H1 (cell line): ENCODE data around the gene CXCL6. TPM values are rescaled to one million over a fixed set of nuclear protein-coding genes. Genes with fewer than 3 reads are reported as not detected.

Experiments used
- CTCF ChIA-PET: fragments of 300-600 bp; sonication (Branson Sonifier 250); formaldehyde crosslinking; loops from one replicate; lab custom pipeline; 2021; ENCODE audit not compliant: partially characterized antibody; lab: Charles Lee
- POLR2A ChIA-PET: fragments of 300-600 bp; sonication (Branson Sonifier 250); formaldehyde crosslinking; loops from one replicate; lab custom pipeline; 2021; ENCODE audit warnings: inconsistent platforms; ENCODE audit not compliant: partially characterized antibody; lab: Charles Lee
- DNase-seq, 2 experiments: peaks; one replicate each; pipeline versions ENCODE4 v3.0.0 to v3.0.0-alpha.2; 2010 to 2022; ENCODE audit warnings: low spot score in 2 of 2, low read depth in 1 of 2, mixed read lengths in 1 of 2
- FAIRE-seq: peaks from 2 replicates; lab custom pipeline; 2011; peaks lifted over from hg19 to GRCh38; lab: Jason Lieb, UNC
- H2AFZ ChIP-seq: 2 replicates; pipeline ENCODE4 v1.8.1; 2012; ENCODE audit warnings: low read length, inconsistent platforms
- H2AK5ac ChIP-seq: 2 replicates; pipeline ENCODE4 v1.6.1; 2013; ENCODE audit warnings: low read depth, low read length
- H2BK120ac ChIP-seq: replicated peaks from 2 replicates; pipeline ENCODE3; 2013; ENCODE audit warnings: low read depth, low read length, inconsistent platforms
- H2BK12ac ChIP-seq: 2 replicates; pipeline ENCODE4 v1.6.1; 2013; ENCODE audit warnings: low read depth, low read length
- H2BK15ac ChIP-seq: 2 replicates; pipeline ENCODE4 v1.6.1; 2013; ENCODE audit warnings: low read length
- H2BK20ac ChIP-seq: 2 replicates; pipeline ENCODE4 v1.6.1; 2013; ENCODE audit warnings: low read length
- H2BK5ac ChIP-seq: 2 replicates; pipeline ENCODE4 v1.6.1; 2013; ENCODE audit warnings: low read depth, low read length
- H3K14ac ChIP-seq: 2 replicates; pipeline ENCODE4 v1.6.1; 2013; ENCODE audit warnings: inconsistent platforms; ENCODE audit not compliant: insufficient read length
- H3K18ac ChIP-seq: 2 replicates; pipeline ENCODE4 v1.6.1; 2013; ENCODE audit warnings: low read length; ENCODE audit errors: extremely low read depth
- H3K23ac ChIP-seq: 2 replicates; pipeline ENCODE4 v1.6.1; 2013; ENCODE audit warnings: inconsistent platforms; ENCODE audit not compliant: insufficient read length
- H3K23me2 ChIP-seq: 2 replicates; pipeline ENCODE4 v1.6.1; 2013; ENCODE audit warnings: low read depth, low read length
- H3K27ac ChIP-seq: 2 replicates; pipeline ENCODE4 v1.6.1; 2011; ENCODE audit warnings: low read depth, low read length, inconsistent platforms
- H3K27me3 ChIP-seq, 4 experiments: replicated peaks in 1 of 4; 1 replicate in 1 of 4; 2 replicates in 3 of 4; pipeline versions ENCODE4 v1.6.1 to v1.8.1; 2011 to 2013; ENCODE audit warnings: low read length in 3 of 4, mild to moderate bottlenecking in 3 of 4, inconsistent platforms in 2 of 4, mixed read lengths in 2 of 4, moderate library complexity in 1 of 4; ENCODE audit not compliant: control insufficient read depth in 3 of 4, insufficient read depth in 3 of 4; ENCODE audit errors: extremely low read depth in 1 of 4
- H3K36me3 ChIP-seq, 4 experiments: 2 replicates each; pipeline versions ENCODE4 v1.6.1 to v1.8.1; 2011 to 2013; ENCODE audit warnings: mild to moderate bottlenecking in 4 of 4, low read length in 3 of 4, moderate library complexity in 2 of 4, control low read depth in 1 of 4, inconsistent platforms in 1 of 4; ENCODE audit not compliant: insufficient read depth in 4 of 4, control insufficient read depth in 2 of 4
- H3K4ac ChIP-seq: replicated peaks from 2 replicates; pipeline ENCODE3; 2013; ENCODE audit warnings: low read length, low read depth, mixed read lengths, inconsistent platforms; ENCODE audit not compliant: insufficient read length
- H3K4me1 ChIP-seq, 4 experiments: replicated peaks in 1 of 4; 1 replicate in 1 of 4; 2 replicates in 3 of 4; pipeline versions ENCODE4 v1.6.1 to v1.8.1; 2011 to 2013; ENCODE audit warnings: low read length in 3 of 4, inconsistent platforms in 2 of 4, mixed read lengths in 1 of 4; ENCODE audit not compliant: insufficient read depth in 4 of 4, control insufficient read depth in 3 of 4
- H3K4me2 ChIP-seq, 2 experiments: 2 replicates each; pipeline versions ENCODE4 v1.6.1 to v1.8.1; 2011 to 2013; ENCODE audit warnings: low read depth in 2 of 2, low read length in 2 of 2, control low read depth in 1 of 2, inconsistent platforms in 1 of 2, mild to moderate bottlenecking in 1 of 2; ENCODE audit not compliant: insufficient read depth in 1 of 2
- H3K4me3 ChIP-seq, 4 experiments: fragments of 200-600, 300-600 bp in 1 of 4; sonication (generic), shearing (Covaris generic), sonication (Bioruptor Twin) in 1 of 4; 2 replicates each; pipeline versions ENCODE4 v1.5.1 to v1.8.1; 2011 to 2016; ENCODE audit warnings: low read length in 4 of 4, low read depth in 3 of 4, control low read depth in 2 of 4, inconsistent platforms in 2 of 4, mild to moderate bottlenecking in 2 of 4, mixed read lengths in 1 of 4, moderate library complexity in 1 of 4; ENCODE audit not compliant: insufficient read depth in 2 of 4; ENCODE audit errors: extremely low read depth in 1 of 4
- H3K56ac ChIP-seq: replicated peaks from 2 replicates; pipeline ENCODE3; 2013; ENCODE audit warnings: low read depth, mild to moderate bottlenecking, mixed read lengths, low read length, inconsistent platforms; ENCODE audit not compliant: insufficient read length
- H3K79me1 ChIP-seq: 2 replicates; pipeline ENCODE4 v1.6.1; 2013; ENCODE audit warnings: low read depth, low read length, control low read depth
- H3K79me2 ChIP-seq, 2 experiments: 2 replicates each; pipeline versions ENCODE4 v1.6.1 to v1.8.1; 2012 to 2013; ENCODE audit warnings: low read length in 2 of 2, mild to moderate bottlenecking in 2 of 2, inconsistent platforms in 1 of 2; ENCODE audit not compliant: insufficient read depth in 2 of 2, control insufficient read depth in 1 of 2
- H3K9ac ChIP-seq, 4 experiments: replicated peaks in 1 of 4; 1 replicate in 1 of 4; 2 replicates in 3 of 4; pipeline versions ENCODE4 v1.6.1 to v1.8.1; 2011 to 2013; ENCODE audit warnings: low read depth in 3 of 4, low read length in 3 of 4, control low read depth in 2 of 4, mild to moderate bottlenecking in 2 of 4, moderate library complexity in 2 of 4, inconsistent platforms in 1 of 4; ENCODE audit errors: extremely low read depth in 1 of 4
- H3K9me3 ChIP-seq, 2 experiments: 2 replicates each; pipeline versions ENCODE4 v1.6.1 to v1.8.1; 2012 to 2013; ENCODE audit warnings: mild to moderate bottlenecking in 2 of 2, moderate library complexity in 2 of 2, control low read depth in 1 of 2, inconsistent platforms in 1 of 2, low read depth in 1 of 2, low read length in 1 of 2, mixed read lengths in 1 of 2; ENCODE audit not compliant: insufficient read depth in 2 of 2
- H4K20me1 ChIP-seq, 2 experiments: replicated peaks in 1 of 2; 2 replicates each; pipeline versions ENCODE3 to v1.8.1; 2011 to 2013; ENCODE audit warnings: inconsistent platforms in 2 of 2, low read length in 2 of 2, mild to moderate bottlenecking in 1 of 2; ENCODE audit not compliant: insufficient read depth in 2 of 2, control insufficient read depth in 1 of 2
- H4K5ac ChIP-seq: 2 replicates; pipeline ENCODE4 v1.6.1; 2013; ENCODE audit warnings: low read length, low read depth, mixed read lengths, inconsistent platforms; ENCODE audit not compliant: insufficient read length
- H4K8ac ChIP-seq: 2 replicates; pipeline ENCODE4 v1.8.0; 2013; ENCODE audit warnings: mild to moderate bottlenecking, moderate library complexity, low read length, inconsistent platforms; ENCODE audit not compliant: insufficient read depth; ENCODE audit errors: extremely low read depth
- H4K91ac ChIP-seq: replicated peaks from 2 replicates; pipeline ENCODE3; 2013; ENCODE audit warnings: low read length, mixed read lengths, inconsistent platforms; ENCODE audit not compliant: insufficient read length
- CBX5 ChIP-seq: fragments of 300-800, 300-1000 bp; sonication (generic); IDR thresholded peaks from 2 replicates; pipeline ENCODE4 v1.7.1; 2016; ENCODE audit warnings: antibody characterized with exemption, low read length, low read depth
- FOSL1 ChIP-seq: IDR thresholded peaks from 2 replicates; pipeline ENCODE4 v1.6.1; 2011; ENCODE audit warnings: mild to moderate bottlenecking, low read depth, low read length, moderate library complexity; ENCODE audit not compliant: insufficient read depth
- HDAC2 ChIP-seq, 2 experiments: fragments of 300-600 bp in 1 of 2; sonication (generic) in 1 of 2; IDR thresholded peaks; 2 replicates each; pipeline ENCODE4 v1.6.1; 2011 to 2012; ENCODE audit warnings: low read depth in 2 of 2, low read length in 2 of 2, mild to moderate bottlenecking in 2 of 2, moderate library complexity in 2 of 2, borderline replicate concordance in 1 of 2, inconsistent platforms in 1 of 2
- RNF2 ChIP-seq: fragments of 200-900, 300-1000 bp; sonication (generic); IDR thresholded peaks from 2 replicates; pipeline ENCODE4 v1.7.1; 2016; ENCODE audit warnings: borderline replicate concordance, low read depth, mild to moderate bottlenecking, antibody characterized with exemption, low read length; ENCODE audit not compliant: poor library complexity, severe bottlenecking; ENCODE audit errors: missing control alignments
- TEAD4 ChIP-seq: IDR thresholded peaks from 2 replicates; pipeline ENCODE4 v1.6.1; 2012; ENCODE audit warnings: low read depth, low read length, inconsistent platforms, mixed read lengths
- WGBS, 2 experiments: shearing (Covaris generic) in 1 of 2; methylation state at CpG; one replicate each; pipeline versions ENCODE4 v1.1.6 to v1.1.7; 2013 to 2015; ENCODE audit warnings: low lambda C conversion rate in 2 of 2, mixed read lengths in 2 of 2, inconsistent platforms in 1 of 2, low coverage in 1 of 2, missing lambda C conversion rate in 1 of 2; ENCODE audit not compliant: insufficient replicate concordance in 2 of 2, insufficient coverage in 1 of 2, insufficient read length in 1 of 2; ENCODE audit errors: extremely low coverage in 1 of 2, missing lambda C conversion rate in 1 of 2; 5-methylcytosine and 5-hydroxymethylcytosine counted together
- polyA plus RNA-seq, 7 experiments: library from polyadenylated mRNA; depleted of rRNA in 3 of 7; stranded (reverse) in 5 of 7; unstranded in 2 of 7; fragments of >200 nt in 5 of 7; fragments of 200-250 nt in 2 of 7; gene quantifications; 1 replicate in 5 of 7; 2 replicates in 1 of 7; 4 replicates in 1 of 7; pipeline versions ENCODE4 v1.2.1 to v1.2.3, GENCODE V29; 2011 to 2013; ENCODE audit warnings: missing spikeins in 2 of 7, mixed read lengths in 2 of 7
- total RNA-seq: library from RNA; stranded (reverse); fragmentation: NEBNext Ultra II Directional; extraction: Animal tissue kit (Norgen Biotek cat#: 25700); gene quantifications from 2 replicates; pipeline ENCODE4 v1.2.1, GENCODE V29; 2021
- TF ChIP-seq, protein P1 (sequence below): IDR thresholded peaks from 2 replicates; pipeline ENCODE4 v1.6.1; 2011; ENCODE audit warnings: low read length, improper control_type of control experiment

Gene CXCL6
- total and polyA plus RNA-seq, 2 of the 8 experiments (the other 6 are each of a cell fraction or from before 2014, with no cell fraction given) = 6.3 to 8.0 TPM

GRCh38 chr4:73860181-73860580 is 23.7 kb downstream of the CXCL6 start:
- Histone ChIP-seq H4K8ac (no peak overlapping the region), H2AFZ (no peak overlapping the region), H2BK120ac (no peak overlapping the region), H3K79me1 (no peaks in the 10 kb centered on the region), H3K14ac (no peak overlapping the region), H4K5ac (no peak overlapping the region), H3K36me3 (no peaks in the 10 kb centered on the region), H3K23ac (no peak overlapping the region), H3K4me2 (no peak overlapping the region), H2BK12ac (no peak overlapping the region), H3K27me3 (no peaks in the 10 kb centered on the region), H4K91ac (no peak overlapping the region), H3K4me3 (no peak overlapping the region), H3K9ac (no peak overlapping the region), H3K56ac (no peak overlapping the region), H3K4ac (no peak overlapping the region), H3K79me2 (no peaks in the 10 kb centered on the region), H3K27ac (no peak overlapping the region), H4K20me1 (no peaks in the 10 kb centered on the region), H3K23me2 (no peaks in the 10 kb centered on the region), H2AK5ac (no peak overlapping the region), H3K4me1 (no peaks in the 10 kb centered on the region), H3K18ac (no peak overlapping the region), H2BK20ac (no peak overlapping the region), H2BK5ac (no peak overlapping the region), H3K9me3 (no peaks in the 10 kb centered on the region), H2BK15ac (no peak overlapping the region)
- ChIA-PET POLR2A (no interaction called here), CTCF (interaction anchor here (0.8 to 1.8 kb wide), 7 partner anchors 10 to 548 kb away, joined by 3 to 5 read pairs (median 4); no protein-coding TSS in a partner anchor)
- WGBS, 2 experiments = 66% methylated on average over 4 of the region's 4 CpGs; no CpG with 5 or more reads in 1 of the 2 experiments
- no peak for TF ChIP-seq RNF2
- no peak for TF ChIP-seq FOSL1
- TF ChIP-seq CBX5 = no peak
- no peak for TF ChIP-seq HDAC2 (IDR thresholded peaks at IDR 0.05; ENCODE audit: borderline replicate concordance in 1 of 2, low read depth in 2 of 2, low read length in 2 of 2)
- TF ChIP-seq, protein P1, sequence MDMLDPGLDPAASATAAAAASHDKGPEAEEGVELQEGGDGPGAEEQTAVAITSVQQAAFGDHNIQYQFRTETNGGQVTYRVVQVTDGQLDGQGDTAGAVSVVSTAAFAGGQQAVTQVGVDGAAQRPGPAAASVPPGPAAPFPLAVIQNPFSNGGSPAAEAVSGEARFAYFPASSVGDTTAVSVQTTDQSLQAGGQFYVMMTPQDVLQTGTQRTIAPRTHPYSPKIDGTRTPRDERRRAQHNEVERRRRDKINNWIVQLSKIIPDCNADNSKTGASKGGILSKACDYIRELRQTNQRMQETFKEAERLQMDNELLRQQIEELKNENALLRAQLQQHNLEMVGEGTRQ = no peak
- no peak for TF ChIP-seq TEAD4
- FAIRE-seq (no peak), DNase-seq (no peak)
